Activated CD8-positive, alpha-beta T cell treated with anti-CD3 and anti-CD28 coated beads for 36 hours (primary cell): ENCODE measurements around the gene TBC1D4. TPM values are rescaled to one million over a fixed set of nuclear protein-coding genes. Genes with fewer than 3 reads are reported as not detected.

ENCODE experiments used
- ATAC-seq: fragments of 200-7000 bp; cut with Tn5 transposase; one replicate; pipeline ENCODE4 v1.10.0; 2021; ENCODE audit warnings: mild to moderate bottlenecking, moderate library complexity
- CTCF ChIA-PET: fragments of 350-600 bp; sonication (Branson Sonifier 250); formaldehyde crosslinking; loops from one replicate; lab custom pipeline; 2021; ENCODE audit warnings: antibody characterized with exemption; lab: Charles Lee
- POLR2A ChIA-PET: fragments of 350-600 bp; sonication (Branson Sonifier 250); formaldehyde crosslinking; loops from one replicate; lab custom pipeline; 2021; ENCODE audit warnings: antibody characterized with exemption; lab: Charles Lee
- DNase-seq: peaks from one replicate; pipeline ENCODE4 v3.0.0-alpha.2; 2020
- H3K27ac Mint-ChIP-seq: one replicate; pipeline ENCODE4 v1.8.0; 2021; ENCODE audit warnings: mild to moderate bottlenecking, mixed read lengths
- H3K27me3 Mint-ChIP-seq: one replicate; pipeline ENCODE4 v1.8.0; 2021; ENCODE audit warnings: mixed read lengths
- H3K36me3 Mint-ChIP-seq: one replicate; pipeline ENCODE4 v1.8.0; 2021; ENCODE audit warnings: low read depth, mixed read lengths
- H3K4me1 Mint-ChIP-seq: one replicate; pipeline ENCODE4 v1.8.0; 2021; ENCODE audit warnings: low read depth, mixed read lengths
- H3K4me3 Mint-ChIP-seq: one replicate; pipeline ENCODE4 v1.8.0; 2021; ENCODE audit warnings: mild to moderate bottlenecking, moderate library complexity, mixed read lengths
- H3K9me3 Mint-ChIP-seq: one replicate; pipeline ENCODE4 v1.8.0; 2021; ENCODE audit warnings: mixed read lengths
- intact Hi-C: fragments of 100-400 bp; cut with micrococcal nuclease; formaldehyde crosslinking; loops from one replicate; pipeline ENCODE4 v1.10.0; 2022
- total RNA-seq, 2 experiments: library from RNA; stranded (reverse); gene quantifications; one replicate each; pipeline ENCODE4 v1.2.3, GENCODE V29; 2021
- TF ChIP-seq, protein P1 (sequence below): fragments of 200-600 bp; IDR thresholded peaks from one replicate; pipeline ENCODE4 v1.8.0; 2022; ENCODE audit warnings: antibody characterized with exemption, mild to moderate bottlenecking

The TBC1D4 gene
- total RNA-seq, 2 experiments from 2014 or later: 50.4 to 53.3 TPM

DNA sequence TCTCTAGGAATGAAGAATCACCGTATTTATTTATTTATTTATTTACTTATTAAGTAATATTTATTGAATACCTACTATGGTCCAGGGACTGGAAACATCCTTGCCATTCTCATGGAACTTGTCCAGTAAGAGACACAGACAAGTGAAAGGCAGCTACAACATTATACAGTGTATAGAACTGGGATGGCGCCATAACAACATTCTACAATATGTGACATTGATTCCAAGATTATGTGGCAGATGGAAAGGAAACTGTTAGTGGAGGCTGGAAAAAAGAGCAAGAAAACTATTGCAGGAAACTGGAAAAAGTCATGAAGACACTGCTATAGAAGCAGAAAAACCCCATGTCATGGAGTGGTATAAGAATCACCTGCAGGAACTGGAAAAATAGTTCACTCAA, 9.4 kb upstream of the TBC1D4 start:
- CTCF ChIA-PET: interaction anchor here (1.4 kb wide), 1 partner anchor 9 kb away, joined by 9 read pairs; the partner anchor contains the start of gene TBC1D4
- intact Hi-C loops: no loop called here
- peaks cover 11% of the 10 kb centered on the region for H3K4me1 Mint-ChIP-seq
- no peak overlapping the region for H3K4me3 Mint-ChIP-seq
- no peaks in the 10 kb centered on the region for H3K36me3 Mint-ChIP-seq
- no peak for ATAC-seq
- POLR2A ChIA-PET: no interaction called here
- H3K27me3 Mint-ChIP-seq: peaks cover 22% of the 10 kb centered on the region
- no peak overlapping the region for H3K27ac Mint-ChIP-seq
- no peak for DNase-seq
- no peaks in the 10 kb centered on the region for H3K9me3 Mint-ChIP-seq
- TF ChIP-seq, protein P1, sequence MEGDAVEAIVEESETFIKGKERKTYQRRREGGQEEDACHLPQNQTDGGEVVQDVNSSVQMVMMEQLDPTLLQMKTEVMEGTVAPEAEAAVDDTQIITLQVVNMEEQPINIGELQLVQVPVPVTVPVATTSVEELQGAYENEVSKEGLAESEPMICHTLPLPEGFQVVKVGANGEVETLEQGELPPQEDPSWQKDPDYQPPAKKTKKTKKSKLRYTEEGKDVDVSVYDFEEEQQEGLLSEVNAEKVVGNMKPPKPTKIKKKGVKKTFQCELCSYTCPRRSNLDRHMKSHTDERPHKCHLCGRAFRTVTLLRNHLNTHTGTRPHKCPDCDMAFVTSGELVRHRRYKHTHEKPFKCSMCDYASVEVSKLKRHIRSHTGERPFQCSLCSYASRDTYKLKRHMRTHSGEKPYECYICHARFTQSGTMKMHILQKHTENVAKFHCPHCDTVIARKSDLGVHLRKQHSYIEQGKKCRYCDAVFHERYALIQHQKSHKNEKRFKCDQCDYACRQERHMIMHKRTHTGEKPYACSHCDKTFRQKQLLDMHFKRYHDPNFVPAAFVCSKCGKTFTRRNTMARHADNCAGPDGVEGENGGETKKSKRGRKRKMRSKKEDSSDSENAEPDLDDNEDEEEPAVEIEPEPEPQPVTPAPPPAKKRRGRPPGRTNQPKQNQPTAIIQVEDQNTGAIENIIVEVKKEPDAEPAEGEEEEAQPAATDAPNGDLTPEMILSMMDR: no peak

DNA sequence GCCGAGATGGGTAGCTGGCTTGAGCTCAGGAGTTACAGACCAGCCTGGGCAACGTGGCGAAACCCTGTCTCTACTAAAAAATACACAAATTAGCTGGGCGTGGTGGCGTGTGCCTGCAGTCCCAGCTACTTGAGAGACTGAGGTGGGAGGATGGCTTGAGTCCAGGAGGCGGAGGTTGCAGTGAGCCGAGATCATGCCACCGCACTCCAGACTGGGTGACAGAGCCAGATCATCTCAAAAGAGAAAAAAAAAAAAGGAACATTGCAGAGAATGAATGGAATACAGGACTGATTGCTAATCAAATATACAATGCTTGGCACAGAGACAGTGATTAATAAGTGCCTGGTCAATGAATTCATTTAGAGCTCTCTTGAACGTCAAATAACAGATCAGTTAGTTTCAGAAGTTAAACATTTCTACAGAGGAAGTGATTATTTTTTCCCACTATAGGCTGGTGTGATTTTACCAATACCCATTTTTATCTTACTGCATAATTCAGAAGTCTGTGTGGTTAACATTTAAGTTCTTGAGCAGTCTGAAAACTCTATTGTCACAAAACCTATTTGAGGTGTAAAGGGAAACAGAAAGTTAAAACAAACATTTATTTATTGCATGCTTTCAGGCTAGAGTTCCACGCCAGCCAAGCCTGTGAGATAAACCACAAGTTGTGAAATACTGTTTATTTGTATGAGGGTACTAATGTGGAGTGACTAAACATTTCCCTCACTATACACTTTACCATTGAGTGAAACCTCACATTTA, 7.7 kb upstream of the TBC1D4 start:
- H3K4me3 Mint-ChIP-seq: peak overlapping the region; percentile 34
- H3K36me3 Mint-ChIP-seq: no peaks in the 10 kb centered on the region
- POLR2A ChIA-PET: interaction anchor here (1.2 kb wide), 1 partner anchor 11 kb away, joined by 3 read pairs; no protein-coding TSS in a partner anchor
- peaks cover 32% of the 10 kb centered on the region for H3K27me3 Mint-ChIP-seq
- TF ChIP-seq, protein P1: no peak
- intact Hi-C loops: loop anchor here (5.0 kb wide), 2 partner anchors 48 to 172 kb away; partner anchors contain the start of gene COMMD6
- peak; percentile 42 for DNase-seq
- CTCF ChIA-PET: no interaction called here
- peak; percentile 70 for ATAC-seq
- peak overlapping the region; percentile 48 for H3K27ac Mint-ChIP-seq
- H3K9me3 Mint-ChIP-seq: no peaks in the 10 kb centered on the region
- H3K4me1 Mint-ChIP-seq: peaks cover 23% of the 10 kb centered on the region

DNA sequence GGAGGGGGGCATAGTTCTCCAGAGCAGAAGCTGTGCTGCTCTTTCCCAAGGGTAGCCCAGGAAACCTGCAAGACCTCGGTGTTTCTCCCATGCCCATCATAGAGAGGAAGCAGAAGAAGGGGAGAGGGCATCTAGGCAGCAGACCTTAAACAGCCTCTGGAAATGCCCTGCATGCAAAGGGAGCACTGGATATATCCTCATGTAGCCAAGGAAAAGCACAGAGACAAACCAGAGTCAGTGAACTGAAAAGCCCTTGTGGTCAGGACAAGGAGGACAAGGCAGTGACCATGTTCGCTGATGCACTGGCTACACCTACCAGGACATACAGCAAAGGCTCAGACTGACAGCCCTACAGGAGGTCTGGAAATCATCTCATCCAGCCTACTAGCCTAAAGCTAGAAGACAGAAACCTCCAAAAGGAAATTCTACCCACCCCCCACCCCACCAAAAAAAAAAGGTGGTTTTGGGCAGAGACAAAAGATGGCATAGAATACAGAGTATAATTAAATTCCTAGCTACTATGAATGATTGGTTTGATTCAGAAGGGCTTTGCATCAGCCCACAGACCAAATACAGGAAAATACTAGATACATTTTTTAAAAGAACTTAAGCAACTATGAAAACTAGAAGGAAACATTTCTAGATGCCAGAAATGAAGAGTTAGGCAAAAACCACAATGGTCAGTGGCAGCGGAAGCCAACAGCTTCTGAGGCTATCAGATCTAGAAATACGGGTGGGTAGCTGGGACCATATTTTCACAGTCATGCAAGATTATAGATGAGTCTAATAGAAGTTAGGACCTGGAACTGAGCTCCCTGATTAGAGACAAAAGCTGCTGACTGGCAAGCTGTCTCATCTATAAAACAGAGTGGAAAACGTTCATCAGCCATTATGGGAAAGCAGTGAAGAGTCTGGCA, 4.4 kb upstream of the TBC1D4 start:
- no peak for DNase-seq

DNA sequence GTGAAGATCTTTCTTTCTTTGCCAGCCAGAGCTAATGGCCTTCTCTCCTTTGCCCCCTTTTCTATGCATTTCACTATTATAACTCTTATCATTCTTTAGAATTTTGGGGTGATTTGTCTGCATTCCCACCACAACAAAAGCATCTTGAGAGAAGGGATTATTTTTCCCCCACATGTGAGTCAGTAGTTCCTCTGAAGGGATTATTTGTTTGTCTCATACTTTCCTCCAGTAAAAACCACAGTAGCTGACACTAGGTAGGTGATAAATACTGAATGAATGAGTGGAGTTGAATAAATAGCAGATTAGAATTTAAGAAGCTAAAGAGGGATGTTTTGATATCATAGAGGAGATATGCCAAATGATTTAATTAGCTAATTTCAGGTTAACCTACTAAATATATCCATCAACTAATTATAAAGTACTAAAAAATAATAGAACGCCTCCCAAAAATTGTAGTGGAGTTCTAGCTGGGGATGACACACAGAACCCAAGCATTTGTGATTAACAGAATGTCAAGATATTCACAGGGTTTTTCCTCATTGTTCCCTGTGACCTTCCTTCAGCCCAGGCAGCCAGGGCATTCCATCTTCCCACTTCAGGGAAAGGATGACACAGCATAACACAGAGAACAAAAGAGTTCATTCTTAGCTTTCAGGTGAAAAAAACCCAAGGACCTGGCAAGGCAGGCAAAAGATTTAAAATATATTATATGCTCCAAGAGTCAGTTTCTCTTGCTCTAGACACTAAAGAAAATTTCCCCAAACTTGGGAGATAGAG, 3.5 kb upstream of the TBC1D4 start:
- intact Hi-C loops: loop anchor here (5.0 kb wide), 2 partner anchors 52 to 168 kb away; partner anchors contain the start of gene COMMD6
- DNase-seq: no peak

More for the DNA sequence above, 4.4 kb upstream of the TBC1D4 start:
- Mint-ChIP-seq H3K36me3 (no peaks in the 10 kb centered on the region), H3K27ac (no peak overlapping the region), H3K4me1 (peaks cover 26% of the 10 kb centered on the region), H3K4me3 (no peak overlapping the region), H3K27me3 (peaks cover 30% of the 10 kb centered on the region), H3K9me3 (no peaks in the 10 kb centered on the region)
- TF ChIP-seq, protein P1: no peak
- intact Hi-C loops: loop anchor here (5.0 kb wide), 2 partner anchors 51 to 169 kb away; partner anchors contain the start of gene COMMD6
- CTCF ChIA-PET: interaction anchor here (1.1 to 1.6 kb wide), 2 partner anchors 118 to 159 kb away, joined by 3 to 4 read pairs; no protein-coding TSS in a partner anchor
- POLR2A ChIA-PET: interaction anchor here (1.1 to 1.3 kb wide), 3 partner anchors 30 to 81 kb away, joined by 3 to 6 read pairs (median 3); no protein-coding TSS in a partner anchor
- ATAC-seq: no peak

More for the DNA sequence above, 3.5 kb upstream of the TBC1D4 start:
- TF ChIP-seq, protein P1: no peak
- ATAC-seq: no peak
- peak overlapping the region; percentile 53 for H3K27ac Mint-ChIP-seq
- H3K4me1 Mint-ChIP-seq: peaks cover 29% of the 10 kb centered on the region
- H3K27me3 Mint-ChIP-seq: peaks cover 33% of the 10 kb centered on the region
- ChIA-PET POLR2A (interaction anchor here (1.3 kb wide), 1 partner anchor 80 kb away, joined by 6 read pairs; no protein-coding TSS in a partner anchor), CTCF (interaction anchor here (1.6 kb wide), 1 partner anchor 117 kb away, joined by 4 read pairs; no protein-coding TSS in a partner anchor)
- H3K4me3 Mint-ChIP-seq: no peak overlapping the region
- H3K36me3 Mint-ChIP-seq: peaks cover 3% of the 10 kb centered on the region
- H3K9me3 Mint-ChIP-seq: no peaks in the 10 kb centered on the region
